NB4 (cell line): ENCODE measurements around the gene CPT1B.

ENCODE experiments used
- CTCF ChIP-seq: IDR thresholded peaks from one replicate; pipeline ENCODE4 v1.5.1; 2012; ENCODE audit warnings: low read depth, low read length
- MAX ChIP-seq: IDR thresholded peaks from 2 replicates; pipeline ENCODE4 v1.6.1; 2011; ENCODE audit warnings: low read depth, low read length
- MYC ChIP-seq: IDR thresholded peaks from 2 replicates; pipeline ENCODE4 v1.6.1; 2011; ENCODE audit warnings: low read depth, low read length
- POLR2A ChIP-seq: IDR thresholded peaks from 2 replicates; pipeline ENCODE4 v1.6.1; 2011; ENCODE audit warnings: mild to moderate bottlenecking; ENCODE audit not compliant: insufficient read length; ENCODE audit errors: extremely low read depth

- TF ChIP-seq CTCF (no peak), POLR2A (no peak), MAX (no peak), MYC (no peak)
Measured at GRCh38 chr22:50550395-50550794, 27.8 kb downstream of the CPT1B start.
